ENCODE results near the gene CCNG2. TPM values are rescaled to one million over a fixed set of nuclear protein-coding genes. Genes with fewer than 3 reads are reported as not detected.

CCNG2 gene
- total RNA-seq, 2 donors from 2014 or later: 13.5 to 13.7 TPM

- Histone ChIP-seq H3K4me1 (no peaks in the 10 kb centered on the region), H3K9me3 (no peaks in the 10 kb centered on the region), H3K27me3 (no peaks in the 10 kb centered on the region), H3K4me3 (no peak overlapping the region), H3K27ac (no peak overlapping the region), H3K36me3 (replicated peaks in 1 of 2; ENCODE audit: insufficient read depth in 1 of 2, low read depth in 2 of 2) (no peaks in the 10 kb centered on the region)
- intact Hi-C loops (cut with DNase I): no loop called here
- DNase-seq (no peak), ATAC-seq (no peak)
- 76 to 81% methylated on average over 2 of the region's 2 CpGs for WGBS, 2 donors
- no peak for TF ChIP-seq CTCF (IDR thresholded peaks at IDR 0.05)
- TF ChIP-seq POLR2A (IDR thresholded peaks at IDR 0.05): no peak
These were observed 30.3 kb downstream of the CCNG2 start for GRCh38 chr4:77187322-77187721.

DNA sequence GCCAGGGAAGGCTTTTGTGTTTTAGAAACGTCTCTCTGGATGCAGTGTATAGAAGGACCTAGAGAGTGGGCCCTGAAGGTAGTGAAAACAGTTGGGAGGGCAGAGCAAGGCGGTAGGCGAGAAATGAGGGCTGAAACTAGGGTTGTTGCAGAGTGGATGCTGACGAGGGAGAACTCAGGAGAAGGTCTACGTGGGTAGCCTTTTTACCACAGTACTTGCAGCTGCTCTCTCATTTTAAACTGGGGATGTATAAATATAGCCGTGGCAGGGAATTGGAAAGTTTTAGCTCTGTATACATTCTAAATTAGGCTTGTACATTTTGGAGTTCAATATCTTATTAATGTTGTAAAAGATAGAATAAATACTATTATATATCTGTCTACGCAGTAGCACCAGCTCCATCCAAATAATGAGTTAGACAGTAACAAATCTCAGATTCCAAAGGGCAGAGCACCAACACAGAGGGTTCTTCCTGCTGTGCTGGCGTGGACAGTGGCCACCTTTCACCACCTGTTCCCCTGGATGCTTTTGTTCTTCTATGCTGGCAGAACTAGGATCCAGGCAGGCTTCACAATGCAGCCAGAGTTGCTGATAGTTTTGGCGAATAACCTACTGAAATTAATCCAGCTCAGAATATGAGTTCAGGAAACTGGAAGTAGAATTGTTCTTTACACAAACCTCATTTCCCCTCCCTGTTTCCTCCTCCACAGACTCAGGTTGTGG, 31.7 kb downstream of the CCNG2 start:
- DNase-seq (no peak), ATAC-seq (no peak)
- H3K27ac ChIP-seq: no peak overlapping the region
- H3K9me3 ChIP-seq: no peaks in the 10 kb centered on the region
- intact Hi-C loops (cut with DNase I): no loop called here
- H3K4me3 ChIP-seq: no peak overlapping the region
- no peaks in the 10 kb centered on the region for H3K27me3 ChIP-seq
- WGBS, 2 donors: 76 to 80% methylated on average over 9 of the region's 9 CpGs
- no peak for TF ChIP-seq CTCF (IDR thresholded peaks at IDR 0.05)
- no peak for TF ChIP-seq POLR2A (IDR thresholded peaks at IDR 0.05)
- H3K36me3 ChIP-seq (replicated peaks in 1 of 2; ENCODE audit: insufficient read depth in 1 of 2, low read depth in 2 of 2): no peaks in the 10 kb centered on the region
- H3K4me1 ChIP-seq: no peaks in the 10 kb centered on the region

- Histone ChIP-seq H3K4me3 (no peak overlapping the region), H3K27me3 (no peaks in the 10 kb centered on the region), H3K4me1 (no peaks in the 10 kb centered on the region), H3K36me3 (replicated peaks in 1 of 2; ENCODE audit: insufficient read depth in 1 of 2, low read depth in 2 of 2) (no peaks in the 10 kb centered on the region), H3K9me3 (no peaks in the 10 kb centered on the region), H3K27ac (no peak overlapping the region)
- ATAC-seq (no peak), DNase-seq (no peak)
- 41 to 50% methylated on average over 1 of the region's 1 CpG for WGBS, 2 donors
- TF ChIP-seq CTCF (IDR thresholded peaks at IDR 0.05) (no peak), POLR2A (IDR thresholded peaks at IDR 0.05) (no peak)
- intact Hi-C loops (cut with DNase I): no loop called here
These were observed 32.4 kb downstream of the CCNG2 start for GRCh38 chr4:77189412-77189811.

DNA sequence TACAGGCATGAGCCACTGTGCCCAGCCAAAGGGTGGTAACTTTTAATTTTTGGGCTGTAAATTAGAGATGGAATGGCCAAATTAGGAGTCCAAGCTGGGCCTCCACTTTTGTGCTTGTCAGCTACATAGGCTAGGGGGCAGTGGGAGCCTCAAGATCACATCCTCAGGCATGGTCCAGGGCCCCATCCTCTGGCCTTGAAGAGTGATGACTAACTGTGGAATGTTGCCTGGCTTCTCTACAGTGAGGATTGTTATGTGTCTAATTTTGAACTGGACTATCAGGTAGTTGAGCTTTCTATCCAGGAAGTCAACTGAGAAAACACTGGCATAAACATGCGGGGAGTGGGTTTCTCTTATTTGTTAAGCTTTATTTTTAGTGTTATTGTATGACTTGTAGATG, 33.0 kb downstream of the CCNG2 start:
- no peak for DNase-seq

More for the DNA sequence above, 33.0 kb downstream of the CCNG2 start:
- no peak overlapping the region for H3K4me3 ChIP-seq
- TF ChIP-seq CTCF (IDR thresholded peaks at IDR 0.05) (no peak), POLR2A (IDR thresholded peaks at IDR 0.05) (no peak)
- intact Hi-C loops (cut with DNase I): no loop called here
- ATAC-seq: no peak
- H3K36me3 ChIP-seq (replicated peaks in 1 of 2; ENCODE audit: insufficient read depth in 1 of 2, low read depth in 2 of 2): no peaks in the 10 kb centered on the region
- H3K27ac ChIP-seq: no peak overlapping the region
- H3K4me1 ChIP-seq: no peaks in the 10 kb centered on the region
- no peaks in the 10 kb centered on the region for H3K9me3 ChIP-seq
- no peaks in the 10 kb centered on the region for H3K27me3 ChIP-seq
- WGBS, 2 donors: 75 to 100% methylated on average over 1 of the region's 1 CpG
